Spleen (tissue), 13 donors: ENCODE data around the gene DRG1. TPM values are rescaled to one million over a fixed set of nuclear protein-coding genes. Genes with fewer than 3 reads are reported as not detected.

Source experiments
- DNase-seq: peaks from one replicate; pipeline ENCODE4 v3.0.0-alpha.2; 2020
- H3K27ac ChIP-seq, 8 donors: fragments of 200-600 bp; sonication (generic) in 7 of 8; 1 replicate in 4 of 8; 2 replicates in 4 of 8; pipeline versions ENCODE4 v1.5.0 to v1.8.0; 2016 to 2021; ENCODE audit warnings: inconsistent platforms in 4 of 8, mild to moderate bottlenecking in 4 of 8, moderate library complexity in 1 of 8
- H3K27me3 ChIP-seq, 7 donors: fragments of 200-600 bp; sonication (generic) in 6 of 7; replicated peaks in 1 of 7; 1 replicate in 4 of 7; 2 replicates in 3 of 7; pipeline versions ENCODE4 v1.5.0 to v1.8.0; 2016 to 2021; ENCODE audit warnings: inconsistent platforms in 3 of 7, mild to moderate bottlenecking in 1 of 7
- H3K36me3 ChIP-seq, 6 donors: fragments of 200-600 bp; sonication (generic) in 5 of 6; 1 replicate in 4 of 6; 2 replicates in 2 of 6; pipeline versions ENCODE4 v1.5.0 to v1.8.0; 2016 to 2021; ENCODE audit warnings: inconsistent platforms in 2 of 6
- H3K4me1 ChIP-seq, 6 donors: fragments of 200-600 bp; sonication (generic) in 5 of 6; 1 replicate in 3 of 6; 2 replicates in 3 of 6; pipeline versions ENCODE4 v1.5.0 to v1.8.0; 2016 to 2021; ENCODE audit warnings: inconsistent platforms in 3 of 6
- H3K4me3 ChIP-seq, 8 donors: fragments of 200-600 bp; sonication (generic) in 7 of 8; 1 replicate in 4 of 8; 2 replicates in 4 of 8; pipeline versions ENCODE4 v1.5.0 to v1.8.0; 2016 to 2021; ENCODE audit warnings: inconsistent platforms in 4 of 8, mild to moderate bottlenecking in 4 of 8, moderate library complexity in 2 of 8
- H3K9me3 ChIP-seq, 8 donors: fragments of 200-600 bp; sonication (generic) in 7 of 8; 1 replicate in 4 of 8; 2 replicates in 4 of 8; pipeline versions ENCODE4 v1.5.0 to v1.8.0; 2016 to 2021; ENCODE audit warnings: inconsistent platforms in 4 of 8
- CTCF ChIP-seq, 11 experiments: fragments of 200-600 bp in 7 of 11; fragments of 450-650 bp in 4 of 11; sonication (generic) in 4 of 11; IDR thresholded peaks in 8 of 11; conservative IDR thresholded peaks in 3 of 11; 1 replicate in 7 of 11; 2 replicates in 4 of 11; pipeline versions ENCODE4 v1.4.0 to v1.8.0; 2016 to 2021; ENCODE audit warnings: antibody characterized with exemption in 11 of 11, inconsistent platforms in 4 of 11, mild to moderate bottlenecking in 1 of 11
- POLR2A ChIP-seq, 3 donors: fragments of 450-650 bp; IDR thresholded peaks; one replicate each; pipeline ENCODE4 v1.5.1; 2017; ENCODE audit warnings: antibody characterized with exemption in 3 of 3, mild to moderate bottlenecking in 1 of 3
- POLR2AphosphoS5 ChIP-seq, 3 donors: sonication (generic); formaldehyde crosslinking; IDR thresholded peaks; one replicate each; pipeline ENCODE4 v1.5.1; 2017; ENCODE audit warnings: antibody characterized with exemption in 3 of 3
- WGBS, 5 donors: extraction: QIAGEN DNeasy Blood & Tissue Kit in 3 of 5; methylation state at CpG; one replicate each; pipeline versions ENCODE4 v1.1.5 to v1.1.7; 2013 to 2018; 5-methylcytosine and 5-hydroxymethylcytosine counted together
- intact Hi-C: fragments of 100-400 bp; cut with DNase I; formaldehyde crosslinking; loops from one replicate; pipeline ENCODE4 v1.15.0; 2023; ENCODE audit warnings: low total_unique reads
- long read RNA-seq, 2 donors: transcript quantifications; one replicate each; lab custom pipeline, GENCODE V29; 2026
- polyA plus RNA-seq, 3 donors: library from polyadenylated mRNA; stranded (reverse); fragments of 200-250 nt; gene quantifications; one replicate each; pipeline ENCODE4 v1.2.1, GENCODE V29; 2013
- total RNA-seq, 7 donors: library from RNA; depleted of rRNA in 3 of 7; stranded (reverse); fragments of >200 nt in 3 of 7; fragmentation: NEBNext Ultra II Directional in 4 of 7; extraction: Animal tissue kit (Norgen Biotek cat#: 25700) in 4 of 7; gene quantifications; one replicate each; pipeline versions ENCODE4 v1.1.0 to v1.2.1, GENCODE V29; 2016 to 2021
- donor health status: healthy with polysubstance abuse.
- donor health status: DM: no; HTN: no; CAD: no; lungs with moderate emphysema.
- donor health status: DM: no; HTN: no; CAD: no.
- donor health status: Bipolar disorder and iron deficiency.
- donor health status: healthy.
- donor health status: DM: no; HTN: no; CAD: no.
- donor health status: DM: yes; HTN: yes; CAD: no.

The DRG1 gene
- total RNA-seq (10 to 100 TPM; 33.4 to 48.6 (median 41.7) TPM), polyA plus RNA-seq (10 to 100 TPM; 33.8 to 40.6 (median 35.3) TPM)
- long read RNA-seq, donor 1, transcript DRG1-201 (9 exons, 1,746 nt), result major isoform, 15 of 15 reads
- long read RNA-seq, donor 1, partial matches to known transcripts, result 0 of 15 reads
- long read RNA-seq, donor 1, other reads (novel, unspliced or antisense), result 0 of 15 reads
- long read RNA-seq, donor 2, transcript DRG1-201 (9 exons, 1,746 nt), result major isoform, 14 of 14 reads
- long read RNA-seq, donor 2, partial matches to known transcripts, result 0 of 14 reads
- long read RNA-seq, donor 2, other reads (novel, unspliced or antisense), result 0 of 14 reads

- Histone ChIP-seq H3K4me1 (peaks cover 9 to 48% (median 22%) of the 10 kb centered on the region in 6 donors), H3K27me3 (no peaks in the 10 kb centered on the region), H3K9me3 (no peaks in the 10 kb centered on the region), H3K27ac (peak within 1 kb of the TSS; percentile 73 to 91 (median 84)), H3K4me3 (peak within 1 kb of the TSS; percentile 64 to 96 (median 81)), H3K36me3 (peaks cover 0 to 35% (median 21%) of the 10 kb centered on the region in 6 donors)
- peak; percentile 99 for DNase-seq
- peak; percentile 66 to 92 (median 89) for TF ChIP-seq POLR2A (IDR thresholded peaks at IDR 0.05)
- TF ChIP-seq CTCF (IDR thresholded peaks at IDR 0.05 in 8 of 11, conservative IDR thresholded peaks at IDR 0.05 in 3 of 11), result peak in 8 of 11 experiments; percentile 12 to 53 (median 40)
- peak; percentile 98 to 99 (median 99) for TF ChIP-seq POLR2AphosphoS5 (IDR thresholded peaks at IDR 0.05)
- intact Hi-C loops, result loop anchor here (5.0 kb wide), 1 partner anchor 52 kb away; the partner anchor contains the start of gene PATZ1
- WGBS, 5 donors, result 0 to 1% (median 1%) methylated on average over 59 to 72 of the region's 72 CpGs
Measured at GRCh38 chr22:31399211-31400022, at the start of gene DRG1. Gene DRG1, plus strand, starts transcription at chr22:31399604. Its CDS starts 80 bp downstream, at chr22:31399684.

- TF ChIP-seq POLR2A (IDR thresholded peaks at IDR 0.05) (no peak), CTCF (IDR thresholded peaks at IDR 0.05 in 8 of 11, conservative IDR thresholded peaks at IDR 0.05 in 3 of 11) (no peak), POLR2AphosphoS5 (IDR thresholded peaks at IDR 0.05) (no peak)
- Histone ChIP-seq H3K36me3 (no peaks in the 10 kb centered on the region), H3K4me1 (peaks cover 8 to 28% (median 21%) of the 10 kb centered on the region in 6 donors), H3K4me3 (no peak overlapping the region), H3K9me3 (no peaks in the 10 kb centered on the region), H3K27ac (no peak overlapping the region), H3K27me3 (no peaks in the 10 kb centered on the region)
- intact Hi-C loops, result loop anchor here (5.0 to 10.0 kb wide), 2 partner anchors 47 to 285 kb away; partner anchors contain the start of gene DRG1
- no peak for DNase-seq
Measured at GRCh38 chr22:31349960-31350359, 49.4 kb upstream of the DRG1 start.

GRCh38 chr22:31350410-31350863 is 49.0 kb upstream of the DRG1 start:
- 75 to 90% (median 80%) methylated on average over 8 of the region's 8 CpGs for WGBS, 5 donors
- H3K27me3 ChIP-seq, result peaks cover 0 to 1% (median 0%) of the 10 kb centered on the region in 7 donors
- no peaks in the 10 kb centered on the region for H3K36me3 ChIP-seq
- H3K27ac ChIP-seq, result no peak overlapping the region
- intact Hi-C loops, result no loop called here
- DNase-seq, result no peak
- peaks cover 4 to 23% (median 17%) of the 10 kb centered on the region in 6 donors for H3K4me1 ChIP-seq
- no peak overlapping the region for H3K4me3 ChIP-seq
- no peaks in the 10 kb centered on the region for H3K9me3 ChIP-seq
- no peak for TF ChIP-seq POLR2AphosphoS5 (IDR thresholded peaks at IDR 0.05)
- no peak for TF ChIP-seq POLR2A (IDR thresholded peaks at IDR 0.05)
- no peak for TF ChIP-seq CTCF (IDR thresholded peaks at IDR 0.05 in 8 of 11, conservative IDR thresholded peaks at IDR 0.05 in 3 of 11)
